Activated T-cell treated with anti-CD3 and anti-CD28 coated beads, Interleukin-2, amount 50 U/mL, for 72 hours (primary cell): Measurements from ENCODE around the gene CORO2A. TPM values are rescaled to one million over a fixed set of nuclear protein-coding genes. Genes with fewer than 3 reads are reported as not detected.

ENCODE experiments used
- ATAC-seq, 2 donors: fragments of 150-1000 bp; cut with Tn5 transposase; replicated peaks in 1 of 2; 2 replicates each; pipeline ENCODE4 v1.10.0; 2021; ENCODE audit warnings: moderate library complexity in 2 of 2, mild to moderate bottlenecking in 1 of 2
- DNase-seq, 2 donors: peaks; one replicate each; pipeline ENCODE4 v3.0.0; 2021 to 2022; ENCODE audit warnings: mixed read lengths in 1 of 2
- H3K27ac Mint-ChIP-seq: one replicate; pipeline ENCODE4 v1.8.0; 2022; ENCODE audit warnings: mild to moderate bottlenecking, moderate library complexity, mixed read lengths
- H3K27me3 Mint-ChIP-seq: one replicate; pipeline ENCODE4 v1.8.0; 2022; ENCODE audit warnings: low read depth, mixed read lengths
- H3K36me3 Mint-ChIP-seq, 2 donors: one replicate each; pipeline ENCODE4 v1.8.0; 2022; ENCODE audit warnings: mixed read lengths in 2 of 2, mild to moderate bottlenecking in 1 of 2; ENCODE audit not compliant: insufficient read depth in 2 of 2
- H3K4me1 Mint-ChIP-seq: one replicate; pipeline ENCODE4 v1.8.0; 2022; ENCODE audit warnings: low read depth, mixed read lengths
- H3K4me3 Mint-ChIP-seq, 2 donors: one replicate each; pipeline ENCODE4 v1.8.0; 2022; ENCODE audit warnings: mild to moderate bottlenecking in 2 of 2, mixed read lengths in 2 of 2, moderate library complexity in 2 of 2
- H3K9me3 Mint-ChIP-seq, 2 donors: one replicate each; pipeline ENCODE4 v1.8.0; 2022; ENCODE audit warnings: mixed read lengths in 2 of 2
- total RNA-seq, 2 donors: library from RNA; stranded (reverse); gene quantifications; one replicate each; pipeline ENCODE4 v1.2.3, GENCODE V29; 2022

CORO2A gene
- total RNA-seq, 2 donors from 2014 or later: 11.0 to 13.1 TPM

DNA sequence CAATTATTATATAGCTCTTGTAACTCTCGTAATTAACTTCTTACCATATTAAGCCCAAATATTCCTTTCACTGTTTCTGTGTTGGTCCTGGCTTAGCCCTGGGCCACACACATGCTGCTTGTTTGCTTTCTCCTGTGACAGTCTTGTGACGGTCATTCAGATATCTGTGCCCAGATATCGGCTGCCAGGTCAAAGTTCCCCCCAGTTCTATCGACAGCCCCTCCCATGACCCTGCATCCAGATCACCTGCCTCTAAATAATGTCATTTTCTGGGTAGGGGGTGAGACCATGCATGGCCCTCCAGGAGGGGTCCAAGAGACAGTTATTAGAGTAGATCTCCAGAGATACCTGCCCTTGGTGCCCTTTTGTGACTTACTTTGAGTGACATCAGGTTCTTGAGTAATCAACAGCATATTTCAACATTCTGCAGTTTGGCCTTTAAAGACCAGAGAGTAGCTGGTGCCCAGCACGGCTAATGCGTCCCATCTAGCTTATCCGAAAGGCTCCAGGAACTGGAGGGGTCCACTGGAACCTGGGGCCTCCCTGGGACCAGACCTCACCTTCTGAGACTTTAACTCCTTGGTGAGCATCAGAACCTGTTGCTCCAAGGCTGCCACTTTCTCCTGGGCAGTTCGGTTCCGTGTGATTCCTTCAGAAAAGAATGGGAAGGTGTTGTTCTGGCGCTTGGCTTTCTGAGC lies 36.1 kb upstream of the CORO2A start:
- Mint-ChIP-seq H3K4me3 (no peak overlapping the region), H3K36me3 (no peaks in the 10 kb centered on the region), H3K9me3 (no peaks in the 10 kb centered on the region), H3K27me3 (no peaks in the 10 kb centered on the region), H3K27ac (no peak overlapping the region), H3K4me1 (no peaks in the 10 kb centered on the region)
- no peak for ATAC-seq
- DNase-seq: no peak

- Mint-ChIP-seq H3K9me3 (no peaks in the 10 kb centered on the region), H3K36me3 (no peaks in the 10 kb centered on the region), H3K27ac (no peak overlapping the region), H3K27me3 (no peaks in the 10 kb centered on the region), H3K4me1 (no peaks in the 10 kb centered on the region), H3K4me3 (no peak overlapping the region)
- ATAC-seq (no peak), DNase-seq (no peak)
These were observed 35.4 kb upstream of the CORO2A start for GRCh38 chr9:98227883-98228282.

GRCh38 chr9:98226957-98227356 lies 34.5 kb upstream of the CORO2A start:
- Mint-ChIP-seq H3K9me3 (no peaks in the 10 kb centered on the region), H3K27me3 (no peaks in the 10 kb centered on the region), H3K36me3 (no peaks in the 10 kb centered on the region), H3K27ac (no peak overlapping the region), H3K4me3 (no peak overlapping the region), H3K4me1 (no peaks in the 10 kb centered on the region)
- no peak for DNase-seq
- ATAC-seq: no peak

GRCh38 chr9:98226516-98226915 lies 34.1 kb upstream of the CORO2A start:
- ATAC-seq: no peak
- H3K36me3 Mint-ChIP-seq: no peaks in the 10 kb centered on the region

DNA sequence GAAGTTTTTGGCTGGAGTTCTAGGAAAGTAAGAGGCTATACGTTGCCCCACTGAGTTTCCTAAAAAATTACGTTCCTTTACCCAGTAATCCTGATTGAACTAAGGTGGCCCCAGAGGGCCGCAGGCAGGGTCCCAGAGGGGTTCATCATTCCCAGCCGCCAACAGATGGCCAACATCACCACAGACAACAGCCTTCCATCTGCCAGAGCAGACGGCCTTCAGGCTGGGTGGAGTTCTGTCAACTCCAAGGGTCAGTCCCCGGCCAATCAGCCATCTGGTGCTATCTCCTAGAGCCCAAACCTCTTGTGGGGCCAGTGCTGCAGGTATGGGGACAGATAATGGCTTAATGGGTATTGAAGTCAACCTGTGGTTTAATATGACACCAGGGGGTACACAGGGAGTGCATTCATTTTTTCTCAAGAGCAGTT lies 32.6 kb upstream of the CORO2A start:
- H3K9me3 Mint-ChIP-seq: no peaks in the 10 kb centered on the region
- no peak overlapping the region for H3K27ac Mint-ChIP-seq
- no peaks in the 10 kb centered on the region for H3K4me1 Mint-ChIP-seq
- H3K27me3 Mint-ChIP-seq: no peaks in the 10 kb centered on the region
- DNase-seq (no peak), ATAC-seq (no peak)
- no peaks in the 10 kb centered on the region for H3K36me3 Mint-ChIP-seq
- no peak overlapping the region for H3K4me3 Mint-ChIP-seq

More at GRCh38 chr9:98226516-98226915, 34.1 kb upstream of the CORO2A start:
- no peak overlapping the region for H3K4me3 Mint-ChIP-seq
- no peak overlapping the region for H3K27ac Mint-ChIP-seq
- no peaks in the 10 kb centered on the region for H3K9me3 Mint-ChIP-seq
- no peaks in the 10 kb centered on the region for H3K4me1 Mint-ChIP-seq
- no peak for DNase-seq
- H3K27me3 Mint-ChIP-seq: no peaks in the 10 kb centered on the region

- Mint-ChIP-seq H3K27me3 (no peaks in the 10 kb centered on the region), H3K36me3 (no peaks in the 10 kb centered on the region), H3K4me3 (no peak overlapping the region), H3K4me1 (no peaks in the 10 kb centered on the region), H3K27ac (no peak overlapping the region), H3K9me3 (no peaks in the 10 kb centered on the region)
- DNase-seq: no peak
- no peak for ATAC-seq
These were observed 30.7 kb upstream of the CORO2A start for GRCh38 chr9:98222885-98223691.

- Mint-ChIP-seq H3K36me3 (no peaks in the 10 kb centered on the region), H3K4me3 (no peak overlapping the region)
These were observed 28.5 kb upstream of the CORO2A start for GRCh38 chr9:98220911-98221310.

DNA sequence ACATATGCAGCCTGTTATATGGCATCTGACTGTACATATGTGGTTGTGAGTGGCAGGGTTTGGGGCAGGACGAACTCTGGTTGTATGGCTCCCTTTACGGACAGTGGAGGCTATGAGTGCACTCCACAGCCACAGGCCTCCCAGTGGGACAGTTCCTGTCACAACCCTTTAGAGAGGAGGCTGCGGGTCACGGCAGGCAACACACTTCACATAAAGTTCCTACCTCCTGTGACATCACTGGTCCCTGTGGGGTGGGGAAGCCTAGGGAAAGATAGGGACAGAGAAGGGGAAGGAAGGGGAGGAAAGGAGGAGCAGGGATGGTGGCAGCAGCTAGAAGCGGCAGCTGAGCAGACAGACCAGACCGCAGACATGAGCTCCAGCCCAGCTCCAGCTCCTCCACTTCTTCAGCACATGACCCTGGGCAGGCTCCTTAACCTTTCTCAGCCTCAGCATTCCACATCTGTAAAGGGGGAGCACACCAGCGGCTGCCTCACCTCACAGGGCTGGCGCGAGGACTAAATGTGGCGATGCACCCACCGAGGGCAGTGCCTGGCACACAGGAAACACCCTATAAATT lies 27.4 kb upstream of the CORO2A start:
- H3K36me3 Mint-ChIP-seq: no peaks in the 10 kb centered on the region
- no peak overlapping the region for H3K4me3 Mint-ChIP-seq
- ATAC-seq (no peak), DNase-seq (no peak)
- H3K9me3 Mint-ChIP-seq: no peaks in the 10 kb centered on the region
- H3K4me1 Mint-ChIP-seq: no peaks in the 10 kb centered on the region
- H3K27ac Mint-ChIP-seq: no peak overlapping the region
- H3K27me3 Mint-ChIP-seq: no peaks in the 10 kb centered on the region

More at GRCh38 chr9:98220911-98221310, 28.5 kb upstream of the CORO2A start:
- Mint-ChIP-seq H3K27ac (no peak overlapping the region), H3K9me3 (no peaks in the 10 kb centered on the region), H3K27me3 (no peaks in the 10 kb centered on the region), H3K4me1 (no peaks in the 10 kb centered on the region)
- DNase-seq: no peak
- no peak for ATAC-seq

- Mint-ChIP-seq H3K27ac (no peak overlapping the region), H3K4me1 (no peaks in the 10 kb centered on the region), H3K4me3 (no peak overlapping the region), H3K9me3 (no peaks in the 10 kb centered on the region), H3K27me3 (no peaks in the 10 kb centered on the region), H3K36me3 (no peaks in the 10 kb centered on the region)
- no peak for DNase-seq
- no peak for ATAC-seq
These were observed 26.9 kb upstream of the CORO2A start for GRCh38 chr9:98219364-98219716.

- no peaks in the 10 kb centered on the region for H3K9me3 Mint-ChIP-seq
- H3K36me3 Mint-ChIP-seq: no peaks in the 10 kb centered on the region
- ATAC-seq: no peak
- no peak for DNase-seq
- no peaks in the 10 kb centered on the region for H3K4me1 Mint-ChIP-seq
- no peaks in the 10 kb centered on the region for H3K27me3 Mint-ChIP-seq
- H3K27ac Mint-ChIP-seq: no peak overlapping the region
- no peak overlapping the region for H3K4me3 Mint-ChIP-seq
These were observed 26.3 kb upstream of the CORO2A start for GRCh38 chr9:98218562-98219363.

GRCh38 chr9:98217255-98217654 lies 24.8 kb upstream of the CORO2A start:
- no peaks in the 10 kb centered on the region for H3K9me3 Mint-ChIP-seq
- no peak for DNase-seq
- H3K4me1 Mint-ChIP-seq: no peaks in the 10 kb centered on the region
- ATAC-seq: no peak
- H3K4me3 Mint-ChIP-seq: no peak overlapping the region
- no peaks in the 10 kb centered on the region for H3K36me3 Mint-ChIP-seq
- no peak overlapping the region for H3K27ac Mint-ChIP-seq
- H3K27me3 Mint-ChIP-seq: no peaks in the 10 kb centered on the region

GRCh38 chr9:98216391-98216790 lies 24.0 kb upstream of the CORO2A start:
- Mint-ChIP-seq H3K9me3 (no peaks in the 10 kb centered on the region), H3K4me3 (no peak overlapping the region), H3K36me3 (no peaks in the 10 kb centered on the region), H3K27ac (no peak overlapping the region), H3K27me3 (no peaks in the 10 kb centered on the region), H3K4me1 (no peaks in the 10 kb centered on the region)
- DNase-seq (no peak), ATAC-seq (no peak)

DNA sequence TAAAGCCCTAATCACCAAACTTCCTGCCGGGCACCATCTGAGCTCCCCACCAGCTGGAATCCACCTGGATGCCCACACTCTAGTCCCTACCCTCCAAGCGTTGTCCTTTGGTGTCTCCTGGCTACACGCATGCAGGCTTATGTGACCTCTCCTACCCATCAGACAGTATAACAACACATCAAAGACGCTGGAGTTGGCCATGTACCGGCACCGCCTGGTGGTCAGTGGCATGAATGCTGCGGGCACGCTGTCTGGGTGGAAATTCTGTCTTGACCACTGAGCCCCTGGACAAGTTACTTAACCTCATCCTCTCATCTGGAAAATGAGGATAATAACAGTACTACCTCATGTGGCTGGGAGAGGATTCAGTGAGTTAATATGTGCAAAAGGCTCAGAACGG lies 23.4 kb upstream of the CORO2A start:
- DNase-seq (peak in 1 of 2 donors; percentile 6), ATAC-seq (no peak)
- H3K36me3 Mint-ChIP-seq: no peaks in the 10 kb centered on the region
- no peaks in the 10 kb centered on the region for H3K4me1 Mint-ChIP-seq
- no peaks in the 10 kb centered on the region for H3K9me3 Mint-ChIP-seq
- H3K4me3 Mint-ChIP-seq: no peak overlapping the region
- H3K27ac Mint-ChIP-seq: no peak overlapping the region
- no peaks in the 10 kb centered on the region for H3K27me3 Mint-ChIP-seq
